Jurkat, Clone E6-1 (cell line): ENCODE results near the gene PNLIPRP2.

Source experiments
- DNase-seq: peaks from one replicate; pipeline ENCODE4 v3.0.0-alpha.2; 2011; ENCODE audit warnings: low read depth, low spot score
- H3K4me3 ChIP-seq: 2 replicates; pipeline ENCODE4 v1.5.1; 2011; ENCODE audit warnings: mild to moderate bottlenecking, low read length, control low read depth, moderate library complexity

PNLIPRP2 gene

GRCh38 chr10:116694243-116694926 is 73.6 kb downstream of the PNLIPRP2 start:
- H3K4me3 ChIP-seq = no peak overlapping the region
- no peak for DNase-seq
